ENCODE measurements around the gene EXT2. TPM values are rescaled to one million over a fixed set of nuclear protein-coding genes. Genes with fewer than 3 reads are reported as not detected.

The EXT2 gene
- total and polyA plus RNA-seq, 10 of the 15 experiments (the other 5 are each of a cell fraction or from before 2014, with no cell fraction given) = 3.8 to 31.4 (median 17.9) TPM

DNA sequence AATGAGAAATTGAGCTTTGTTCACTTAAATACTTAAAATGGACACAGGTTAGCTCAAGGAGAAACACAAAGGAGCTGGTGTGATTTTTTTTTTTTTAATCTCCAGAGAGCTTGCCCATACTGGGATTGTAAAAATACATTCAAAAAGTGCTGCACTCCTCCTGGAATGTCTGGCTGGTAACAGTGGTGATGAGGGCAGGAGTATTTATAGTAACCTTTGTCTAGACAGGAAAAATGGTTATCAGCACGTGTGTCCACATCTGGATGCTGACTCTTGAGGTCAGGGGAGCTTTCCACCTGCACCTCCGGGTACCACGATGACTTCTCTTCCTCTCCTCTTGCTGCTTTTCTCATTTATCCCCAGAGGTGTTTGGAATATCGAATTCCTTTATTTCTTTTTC lies 30.1 kb downstream of the EXT2 start:
- no peaks in the 10 kb centered on the region for H3K4me1 ChIP-seq (ENCODE audit: control insufficient read depth, insufficient read depth, low read length)
- ChIA-PET CTCF (interaction anchor here (1.0 to 2.9 kb wide), 3 partner anchors 9 to 31 kb away, joined by 3 to 7 read pairs (median 3); no protein-coding TSS in a partner anchor), SMC1A (ENCODE audit: uncharacterized antibody, unreplicated experiment) (interaction anchor here (0.7 kb wide), 1 partner anchor 246 kb away, joined by 4 read pairs; no protein-coding TSS in a partner anchor), POLR2A (no interaction called here), RAD21 (ENCODE audit: unreplicated experiment) (no interaction called here)
- TF ChIP-seq, protein P1, sequence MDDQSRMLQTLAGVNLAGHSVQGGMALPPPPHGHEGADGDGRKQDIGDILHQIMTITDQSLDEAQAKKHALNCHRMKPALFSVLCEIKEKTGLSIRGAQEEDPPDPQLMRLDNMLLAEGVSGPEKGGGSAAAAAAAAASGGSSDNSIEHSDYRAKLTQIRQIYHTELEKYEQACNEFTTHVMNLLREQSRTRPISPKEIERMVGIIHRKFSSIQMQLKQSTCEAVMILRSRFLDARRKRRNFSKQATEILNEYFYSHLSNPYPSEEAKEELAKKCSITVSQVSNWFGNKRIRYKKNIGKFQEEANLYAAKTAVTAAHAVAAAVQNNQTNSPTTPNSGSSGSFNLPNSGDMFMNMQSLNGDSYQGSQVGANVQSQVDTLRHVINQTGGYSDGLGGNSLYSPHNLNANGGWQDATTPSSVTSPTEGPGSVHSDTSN (IDR thresholded peaks at IDR 0.05; ENCODE audit: insufficient replicate concordance, low read depth, low read length) = no peak
- no peak for TF ChIP-seq DPF2 (IDR thresholded peaks at IDR 0.05)
- TF ChIP-seq, protein P2, sequence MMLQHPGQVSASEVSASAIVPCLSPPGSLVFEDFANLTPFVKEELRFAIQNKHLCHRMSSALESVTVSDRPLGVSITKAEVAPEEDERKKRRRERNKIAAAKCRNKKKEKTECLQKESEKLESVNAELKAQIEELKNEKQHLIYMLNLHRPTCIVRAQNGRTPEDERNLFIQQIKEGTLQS (IDR thresholded peaks at IDR 0.05; ENCODE audit: borderline replicate concordance, extremely low read depth, low read depth, low read length) = no peak
- no peak for TF ChIP-seq NR2C2 (IDR thresholded peaks at IDR 0.05; ENCODE audit: borderline replicate concordance, control insufficient read depth, insufficient read length, low read depth)
- TF ChIP-seq, protein P3, sequence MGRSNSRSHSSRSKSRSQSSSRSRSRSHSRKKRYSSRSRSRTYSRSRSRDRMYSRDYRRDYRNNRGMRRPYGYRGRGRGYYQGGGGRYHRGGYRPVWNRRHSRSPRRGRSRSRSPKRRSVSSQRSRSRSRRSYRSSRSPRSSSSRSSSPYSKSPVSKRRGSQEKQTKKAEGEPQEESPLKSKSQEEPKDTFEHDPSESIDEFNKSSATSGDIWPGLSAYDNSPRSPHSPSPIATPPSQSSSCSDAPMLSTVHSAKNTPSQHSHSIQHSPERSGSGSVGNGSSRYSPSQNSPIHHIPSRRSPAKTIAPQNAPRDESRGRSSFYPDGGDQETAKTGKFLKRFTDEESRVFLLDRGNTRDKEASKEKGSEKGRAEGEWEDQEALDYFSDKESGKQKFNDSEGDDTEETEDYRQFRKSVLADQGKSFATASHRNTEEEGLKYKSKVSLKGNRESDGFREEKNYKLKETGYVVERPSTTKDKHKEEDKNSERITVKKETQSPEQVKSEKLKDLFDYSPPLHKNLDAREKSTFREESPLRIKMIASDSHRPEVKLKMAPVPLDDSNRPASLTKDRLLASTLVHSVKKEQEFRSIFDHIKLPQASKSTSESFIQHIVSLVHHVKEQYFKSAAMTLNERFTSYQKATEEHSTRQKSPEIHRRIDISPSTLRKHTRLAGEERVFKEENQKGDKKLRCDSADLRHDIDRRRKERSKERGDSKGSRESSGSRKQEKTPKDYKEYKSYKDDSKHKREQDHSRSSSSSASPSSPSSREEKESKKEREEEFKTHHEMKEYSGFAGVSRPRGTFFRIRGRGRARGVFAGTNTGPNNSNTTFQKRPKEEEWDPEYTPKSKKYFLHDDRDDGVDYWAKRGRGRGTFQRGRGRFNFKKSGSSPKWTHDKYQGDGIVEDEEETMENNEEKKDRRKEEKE (IDR thresholded peaks at IDR 0.05) = no peak
- TF ChIP-seq SUZ12 (IDR thresholded peaks at IDR 0.05; ENCODE audit: unreplicated experiment) = no peak
- no peak for TF ChIP-seq IKZF2 (IDR thresholded peaks at IDR 0.05)
- no peaks in the 10 kb centered on the region for H3K79me2 ChIP-seq (ENCODE audit: control insufficient read depth, insufficient read depth, low read length)
- BruUV-seq (replicated peaks) = no TSS peak
- FAIRE-seq = no peak
- no peak overlapping the region for H2AFZ ChIP-seq (ENCODE audit: control insufficient read depth, low read depth, low read length)
- intact Hi-C loops (cut with micrococcal nuclease; ENCODE audit: unreplicated experiment) = no loop called here
- peaks cover 0 to 4% of the 10 kb centered on the region in 2 experiments; a peak in 3 of 4 replicates for H3K36me3 ChIP-seq (ENCODE audit: control insufficient read depth in 2 of 2, insufficient read depth in 2 of 2, low read length in 1 of 2)
- no peaks in the 10 kb centered on the region for H3K27me3 ChIP-seq (replicated peaks in 1 of 2; ENCODE audit: control insufficient read depth in 2 of 2, insufficient read depth in 2 of 2, low read length in 1 of 2)
- no peak overlapping the region for H3K4me2 ChIP-seq (ENCODE audit: control insufficient read depth, insufficient read depth)
- DNase-seq (ENCODE audit: low read depth, low spot score) = no peak
- 59% methylated on average over 4 of the region's 4 CpGs for WGBS (ENCODE audit: insufficient coverage, insufficient replicate concordance, low lambda C conversion rate, missing lambda C conversion rate)
- ATAC-seq = no peak
- H3K27ac ChIP-seq (ENCODE audit: control insufficient read depth, insufficient read depth) = no peak overlapping the region
- no peak overlapping the region for H3K4me3 ChIP-seq
- no peaks in the 10 kb centered on the region for H3K9me3 ChIP-seq (replicated peaks; ENCODE audit: control insufficient read depth, insufficient read depth, low read length)
- H4K20me1 ChIP-seq (ENCODE audit: control insufficient read depth, insufficient read depth) = no peaks in the 10 kb centered on the region
- in situ Hi-C loops (cut with MboI) = no loop called here
- no peak overlapping the region for H3K9ac ChIP-seq (ENCODE audit: control insufficient read depth, insufficient read depth, low read length)

Data from GM12878 (cell line).